Measurements from ENCODE around the gene CRYBG1.

The CRYBG1 gene

GRCh38 chr6:106425382-106425781, 64.9 kb downstream of the CRYBG1 start:
- DNase-seq: no peak

- DNase-seq: no peak
Observed at GRCh38 chr6:106426250-106426970, 65.9 kb downstream of the CRYBG1 start.

- no peak for DNase-seq
Observed at GRCh38 chr6:106430466-106430865, 69.9 kb downstream of the CRYBG1 start.

GRCh38 chr6:106431405-106431804, 70.9 kb downstream of the CRYBG1 start:
- DNase-seq: no peak

GRCh38 chr6:106431972-106432371, 71.5 kb downstream of the CRYBG1 start:
- no peak for DNase-seq

- no peak for DNase-seq
Observed at GRCh38 chr6:106434530-106434929, 74.0 kb downstream of the CRYBG1 start.

GRCh38 chr6:106439459-106439858, 78.9 kb downstream of the CRYBG1 start:
- DNase-seq: no peak

GRCh38 chr6:106440546-106440945, 80.0 kb downstream of the CRYBG1 start:
- DNase-seq: no peak

GRCh38 chr6:106442395-106442794, 81.9 kb downstream of the CRYBG1 start:
- DNase-seq: no peak

GRCh38 chr6:106444777-106445507, 84.4 kb downstream of the CRYBG1 start:
- no peak for DNase-seq

GRCh38 chr6:106445508-106445878, 85.0 kb downstream of the CRYBG1 start:
- no peak for DNase-seq

- DNase-seq: no peak
Observed at GRCh38 chr6:106446287-106446885, 85.9 kb downstream of the CRYBG1 start.

GRCh38 chr6:106446983-106447382, 86.5 kb downstream of the CRYBG1 start:
- DNase-seq: no peak

GRCh38 chr6:106448000-106448426, 87.5 kb downstream of the CRYBG1 start:
- DNase-seq: peak; percentile 37

- DNase-seq: no peak
Observed at GRCh38 chr6:106450653-106451052, 90.1 kb downstream of the CRYBG1 start.

- no peak for DNase-seq
Observed at GRCh38 chr6:106451439-106451838, 90.9 kb downstream of the CRYBG1 start.

- no peak for DNase-seq
Observed at GRCh38 chr6:106452628-106453027, 92.1 kb downstream of the CRYBG1 start.

- DNase-seq: no peak
Observed at GRCh38 chr6:106453756-106454367, 93.3 kb downstream of the CRYBG1 start.

GRCh38 chr6:106456756-106457155, 96.2 kb downstream of the CRYBG1 start:
- DNase-seq: no peak

- DNase-seq: no peak
Observed at GRCh38 chr6:106458021-106458986, 97.8 kb downstream of the CRYBG1 start.

GRCh38 chr6:106460481-106460880, 100.0 kb downstream of the CRYBG1 start:
- DNase-seq: no peak

- DNase-seq: no peak
Observed at GRCh38 chr6:106461084-106461483, 100.6 kb downstream of the CRYBG1 start.

Measured in CD4-positive, alpha-beta T cell treated with Interleukin-15 for 1 hour (primary cell).